Peyer's patch (tissue), 4 donors: ENCODE measurements around the gene BAHD1. TPM values are rescaled to one million over a fixed set of nuclear protein-coding genes. Genes with fewer than 3 reads are reported as not detected.

Experiments used
- DNase-seq, 3 donors: peaks; one replicate each; pipeline ENCODE4 v3.0.0-alpha.2; 2017 to 2019
- H3K27ac ChIP-seq, 4 donors: fragments of 200-600 bp; sonication (generic); one replicate each; pipeline ENCODE4 v1.5.1; 2016 to 2019
- H3K27me3 ChIP-seq, 2 donors: fragments of 200-600 bp; sonication (generic); one replicate each; pipeline ENCODE4 v1.5.1; 2019
- H3K36me3 ChIP-seq, 3 donors: fragments of 200-600 bp; sonication (generic); one replicate each; pipeline ENCODE4 v1.5.1; 2016 to 2019
- H3K4me1 ChIP-seq, 4 donors: fragments of 200-600 bp; sonication (generic); one replicate each; pipeline ENCODE4 v1.5.1; 2016 to 2019
- H3K4me3 ChIP-seq, 4 donors: fragments of 200-600 bp; sonication (generic); 1 replicate in 3 of 4; 2 replicates in 1 of 4; pipeline ENCODE4 v1.5.1; 2016 to 2019; ENCODE audit warnings: mild to moderate bottlenecking in 1 of 4
- H3K9me3 ChIP-seq, 4 donors: fragments of 200-600 bp; sonication (generic); one replicate each; pipeline ENCODE4 v1.5.1; 2016 to 2019; ENCODE audit warnings: mild to moderate bottlenecking in 1 of 4
- CTCF ChIP-seq, 6 experiments: fragments of 450-650 bp in 4 of 6; fragments of 200-600 bp in 2 of 6; sonication (generic) in 1 of 6; IDR thresholded peaks; one replicate each; pipeline ENCODE4 v1.5.1; 2017 to 2019; ENCODE audit warnings: antibody characterized with exemption in 6 of 6, mild to moderate bottlenecking in 3 of 6, moderate library complexity in 1 of 6
- POLR2A ChIP-seq, 2 donors: fragments of 450-650 bp; IDR thresholded peaks; one replicate each; pipeline ENCODE4 v1.5.1; 2017; ENCODE audit warnings: antibody characterized with exemption in 2 of 2, mild to moderate bottlenecking in 2 of 2, moderate library complexity in 2 of 2
- total RNA-seq, 4 donors: library from RNA; depleted of rRNA; stranded (reverse); fragments of >200 nt; gene quantifications; one replicate each; pipeline ENCODE4 v1.1.0, GENCODE V29; 2016

Gene BAHD1
- total RNA-seq, 4 donors from 2014 or later = 8.3 to 41.0 (median 31.4) TPM

GRCh38 chr15:40444736-40445135 is 4.0 kb downstream of the BAHD1 start:
- no peaks in the 10 kb centered on the region for H3K27me3 ChIP-seq
- no peaks in the 10 kb centered on the region for H3K9me3 ChIP-seq
- peaks cover under 1 to 63% (median 10%) of the 10 kb centered on the region in 4 donors for H3K4me1 ChIP-seq
- no peak for TF ChIP-seq CTCF (IDR thresholded peaks at IDR 0.05)
- TF ChIP-seq POLR2A (IDR thresholded peaks at IDR 0.05) = no peak
- no peaks in the 10 kb centered on the region for H3K36me3 ChIP-seq
- H3K4me3 ChIP-seq = no peak overlapping the region
- DNase-seq = no peak
- H3K27ac ChIP-seq = no peak overlapping the region

- no peak for DNase-seq
Measured at GRCh38 chr15:40445421-40445922, 4.7 kb downstream of the BAHD1 start.

GRCh38 chr15:40446144-40446543 is 5.4 kb downstream of the BAHD1 start:
- no peak for DNase-seq
- TF ChIP-seq POLR2A (IDR thresholded peaks at IDR 0.05) (no peak), CTCF (IDR thresholded peaks at IDR 0.05) (no peak)

More at GRCh38 chr15:40445421-40445922, 4.7 kb downstream of the BAHD1 start:
- H3K9me3 ChIP-seq = no peaks in the 10 kb centered on the region
- no peak overlapping the region for H3K4me3 ChIP-seq
- no peaks in the 10 kb centered on the region for H3K36me3 ChIP-seq
- TF ChIP-seq POLR2A (IDR thresholded peaks at IDR 0.05) (no peak), CTCF (IDR thresholded peaks at IDR 0.05) (no peak)
- H3K27me3 ChIP-seq = no peaks in the 10 kb centered on the region
- H3K4me1 ChIP-seq = peaks cover 0 to 59% (median 9%) of the 10 kb centered on the region in 4 donors
- H3K27ac ChIP-seq = no peak overlapping the region

GRCh38 chr15:40448354-40448753 is 7.6 kb downstream of the BAHD1 start:
- DNase-seq = no peak
- TF ChIP-seq CTCF (IDR thresholded peaks at IDR 0.05) = no peak
- Histone ChIP-seq H3K36me3 (no peaks in the 10 kb centered on the region), H3K4me3 (no peak overlapping the region), H3K4me1 (peaks cover 4 to 71% (median 14%) of the 10 kb centered on the region in 4 donors), H3K27ac (no peak overlapping the region), H3K9me3 (no peaks in the 10 kb centered on the region), H3K27me3 (no peaks in the 10 kb centered on the region)

More at GRCh38 chr15:40446144-40446543, 5.4 kb downstream of the BAHD1 start:
- H3K36me3 ChIP-seq = no peaks in the 10 kb centered on the region
- H3K4me1 ChIP-seq = peaks cover 0 to 63% (median 9%) of the 10 kb centered on the region in 4 donors
- H3K27ac ChIP-seq = no peak overlapping the region
- H3K9me3 ChIP-seq = no peaks in the 10 kb centered on the region
- H3K4me3 ChIP-seq = no peak overlapping the region
- H3K27me3 ChIP-seq = no peaks in the 10 kb centered on the region

- H3K27ac ChIP-seq = no peak overlapping the region
- no peaks in the 10 kb centered on the region for H3K27me3 ChIP-seq
- H3K36me3 ChIP-seq = no peaks in the 10 kb centered on the region
- TF ChIP-seq CTCF (IDR thresholded peaks at IDR 0.05) = no peak
- TF ChIP-seq POLR2A (IDR thresholded peaks at IDR 0.05) = no peak
- peaks cover 9 to 72% (median 16%) of the 10 kb centered on the region in 4 donors for H3K4me1 ChIP-seq
- H3K9me3 ChIP-seq = no peaks in the 10 kb centered on the region
- DNase-seq = no peak
- H3K4me3 ChIP-seq = no peak overlapping the region
Measured at GRCh38 chr15:40449275-40449674, 8.5 kb downstream of the BAHD1 start.

- no peak for DNase-seq
- Histone ChIP-seq H3K27ac (no peak overlapping the region), H3K27me3 (no peaks in the 10 kb centered on the region), H3K4me3 (no peak overlapping the region), H3K9me3 (no peaks in the 10 kb centered on the region), H3K36me3 (no peaks in the 10 kb centered on the region), H3K4me1 (peaks cover 17 to 72% (median 18%) of the 10 kb centered on the region in 4 donors)
- TF ChIP-seq POLR2A (IDR thresholded peaks at IDR 0.05) = no peak
- no peak for TF ChIP-seq CTCF (IDR thresholded peaks at IDR 0.05)
Measured at GRCh38 chr15:40450047-40450446, 9.3 kb downstream of the BAHD1 start.
